HepG2 (cell line): ENCODE results near the gene CCDC88A. TPM values are rescaled to one million over a fixed set of nuclear protein-coding genes. Genes with fewer than 3 reads are reported as not detected.
A peak's percentile ranks its signal among the peaks of the same experiment; 100 is the strongest.

Source experiments
- BORCS8-MEF2B ChIP-seq: sonication (generic); formaldehyde crosslinking; IDR thresholded peaks from 2 replicates; pipeline ENCODE4 v1.8.0; 2022; ENCODE audit warnings: mild to moderate bottlenecking, missing genetic modification reagents
- CREM ChIP-seq, 2 experiments: sonication (generic) in 1 of 2; formaldehyde crosslinking in 1 of 2; IDR thresholded peaks; 2 replicates each; pipeline versions ENCODE4 v1.4.0 to v1.6.1; 2016 to 2020; ENCODE audit warnings: antibody characterized with exemption in 1 of 2, mild to moderate bottlenecking in 1 of 2, missing genetic modification reagents in 1 of 2
- FOXP1 ChIP-seq, 2 experiments: fragments of 450-650 bp in 1 of 2; IDR thresholded peaks; 2 replicates each; pipeline ENCODE4 v1.6.1; 2017 to 2018; ENCODE audit warnings: antibody characterized with exemption in 1 of 2
- HNRNPL ChIP-seq: fragments of 200-400 bp; formaldehyde crosslinking; IDR thresholded peaks from 2 replicates; pipeline ENCODE4 v1.6.1; 2017; ENCODE audit warnings: mild to moderate bottlenecking, low read depth, low read length
- MYPOP ChIP-seq: sonication (generic); formaldehyde crosslinking; IDR thresholded peaks from 2 replicates; pipeline ENCODE4 v1.8.1; 2023; ENCODE audit warnings: mild to moderate bottlenecking, moderate library complexity, missing genetic modification reagents
- REXO4 ChIP-seq: sonication (generic); formaldehyde crosslinking; IDR thresholded peaks from 2 replicates; pipeline ENCODE4 v1.8.0; 2022; ENCODE audit warnings: missing genetic modification reagents, mild to moderate bottlenecking, borderline replicate concordance
- SNRNP70 ChIP-seq: fragments of 200-400 bp; formaldehyde crosslinking; IDR thresholded peaks from 2 replicates; pipeline ENCODE4 v1.6.1; 2017; ENCODE audit warnings: mild to moderate bottlenecking, low read depth, low read length, moderate library complexity
- SOX6 ChIP-seq, 2 experiments: fragments of 450-650 bp in 1 of 2; sonication (generic) in 1 of 2; formaldehyde crosslinking in 1 of 2; IDR thresholded peaks; 2 replicates each; pipeline versions ENCODE4 v1.4.0 to v1.6.1; 2017 to 2020; ENCODE audit warnings: antibody characterized with exemption in 1 of 2, mild to moderate bottlenecking in 1 of 2, missing genetic modification reagents in 1 of 2
- SRSF4 ChIP-seq: fragments of 200-400 bp; formaldehyde crosslinking; IDR thresholded peaks from one replicate; pipeline ENCODE4 v1.6.1; 2018; ENCODE audit warnings: mild to moderate bottlenecking, low read depth, low read length, moderate library complexity; ENCODE audit not compliant: poor library complexity, severe bottlenecking
- TEAD2 ChIP-seq: sonication (generic); formaldehyde crosslinking; IDR thresholded peaks from 2 replicates; pipeline ENCODE4 v1.9.0; 2021; ENCODE audit warnings: missing genetic modification reagents
- YY1 ChIP-seq: IDR thresholded peaks from 2 replicates; pipeline ENCODE4 v1.6.1; 2011; ENCODE audit warnings: low read length, low read depth, moderate library complexity, mild to moderate bottlenecking; ENCODE audit not compliant: insufficient read depth, insufficient replicate concordance
- ZNF205 ChIP-seq: IDR thresholded peaks from 2 replicates; pipeline ENCODE4 v1.6.1; 2018; ENCODE audit warnings: missing biosample characterization, missing genetic modification reagents
- ZNF431 ChIP-seq: sonication (generic); formaldehyde crosslinking; IDR thresholded peaks from 2 replicates; pipeline ENCODE4 v1.9.0; 2022; ENCODE audit warnings: missing genetic modification reagents, low read depth, mild to moderate bottlenecking, borderline replicate concordance
- ZNF558 ChIP-seq: sonication (generic); formaldehyde crosslinking; IDR thresholded peaks from 2 replicates; pipeline ENCODE4 v1.9.0; 2022; ENCODE audit warnings: mild to moderate bottlenecking, missing genetic modification reagents, borderline replicate concordance
- ZNF768 ChIP-seq: sonication (generic); formaldehyde crosslinking; IDR thresholded peaks from 2 replicates; pipeline ENCODE4 v1.4.0; 2020; ENCODE audit warnings: missing genetic modification reagents
- ZNF891 ChIP-seq: sonication (generic); formaldehyde crosslinking; IDR thresholded peaks from 2 replicates; pipeline ENCODE4 v1.5.0; 2020; ENCODE audit warnings: mild to moderate bottlenecking, missing genetic modification reagents
- polyA plus RNA-seq, 8 experiments: library from polyadenylated mRNA; depleted of rRNA in 3 of 8; stranded (reverse) in 7 of 8; unstranded in 1 of 8; fragments of >200 nt; fragmentation: Illumina TruSeq in 4 of 8; extraction: Trizol in 4 of 8; gene quantifications; 2 replicates each; pipeline versions ENCODE4 v1.2.1 to v1.2.3, GENCODE V29; 2011 to 2016; ENCODE audit warnings: low read depth in 4 of 8, missing spikeins in 1 of 8, mixed read lengths in 1 of 8; ENCODE audit not compliant: insufficient read depth in 1 of 8
- total RNA-seq, 5 experiments: library from RNA; depleted of rRNA; stranded (reverse); fragments of >200 nt; fragmentation: Illumina TruSeq; extraction: Trizol; gene quantifications; 2 replicates each; pipeline ENCODE4 v1.2.3, GENCODE V29; 2016; ENCODE audit warnings: low read depth in 1 of 5
- TF ChIP-seq, protein P1 (sequence below): sonication (generic); formaldehyde crosslinking; IDR thresholded peaks from 2 replicates; pipeline ENCODE4 v1.4.0; 2020; ENCODE audit warnings: mild to moderate bottlenecking, missing genetic modification reagents
- TF ChIP-seq, protein P2 (sequence below): sonication (generic); formaldehyde crosslinking; conservative IDR thresholded peaks from 2 replicates; pipeline ENCODE4 v1.4.0; 2020; ENCODE audit warnings: mild to moderate bottlenecking, missing genetic modification reagents, moderate library complexity
- TF ChIP-seq, protein P3 (sequence below): sonication (generic); formaldehyde crosslinking; IDR thresholded peaks from 2 replicates; pipeline ENCODE4 v1.4.0; 2020; ENCODE audit warnings: missing genetic modification reagents

The CCDC88A gene
- total and polyA plus RNA-seq, 2 of the 13 experiments (the other 11 are each of a cell fraction or from before 2014, with no cell fraction given), result 43.2 to 84.1 TPM

- peak; percentile 95 for TF ChIP-seq HNRNPL
- TF ChIP-seq ZNF891 (CRISPR knock-in tag), result peak; percentile 88; the same call in 1 of the 2 replicates
- peak; percentile 39; the same call in 1 of the 2 replicates for TF ChIP-seq CREM (IDR thresholded peaks at IDR 0.05)
- TF ChIP-seq CREM (CRISPR knock-in tag; IDR thresholded peaks at IDR 0.05), result peak; percentile 21; the same call in 1 of the 2 replicates
- TF ChIP-seq ZNF205 (CRISPR knock-in tag), result peak; percentile 92
- TF ChIP-seq, protein P1, sequence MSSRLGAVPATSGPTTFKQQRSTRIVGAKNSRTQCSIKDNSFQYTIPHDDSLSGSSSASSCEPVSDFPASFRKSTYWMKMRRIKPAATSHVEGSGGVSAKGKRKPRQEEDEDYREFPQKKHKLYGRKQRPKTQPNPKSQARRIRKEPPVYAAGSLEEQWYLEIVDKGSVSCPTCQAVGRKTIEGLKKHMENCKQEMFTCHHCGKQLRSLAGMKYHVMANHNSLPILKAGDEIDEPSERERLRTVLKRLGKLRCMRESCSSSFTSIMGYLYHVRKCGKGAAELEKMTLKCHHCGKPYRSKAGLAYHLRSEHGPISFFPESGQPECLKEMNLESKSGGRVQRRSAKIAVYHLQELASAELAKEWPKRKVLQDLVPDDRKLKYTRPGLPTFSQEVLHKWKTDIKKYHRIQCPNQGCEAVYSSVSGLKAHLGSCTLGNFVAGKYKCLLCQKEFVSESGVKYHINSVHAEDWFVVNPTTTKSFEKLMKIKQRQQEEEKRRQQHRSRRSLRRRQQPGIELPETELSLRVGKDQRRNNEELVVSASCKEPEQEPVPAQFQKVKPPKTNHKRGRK (CRISPR knock-in tag), result peak; percentile 76
- TF ChIP-seq ZNF768 (CRISPR knock-in tag), result peak; percentile 90
- TF ChIP-seq YY1, result peak; percentile 91
- TF ChIP-seq BORCS8-MEF2B (CRISPR knock-in tag), result peak; percentile 97
- TF ChIP-seq TEAD2 (CRISPR knock-in tag), result no peak
- peak; percentile 82; the same call in 1 of the 2 replicates for TF ChIP-seq REXO4
- peak; percentile 99 for TF ChIP-seq ZNF431 (CRISPR knock-in tag)
- TF ChIP-seq, protein P2, sequence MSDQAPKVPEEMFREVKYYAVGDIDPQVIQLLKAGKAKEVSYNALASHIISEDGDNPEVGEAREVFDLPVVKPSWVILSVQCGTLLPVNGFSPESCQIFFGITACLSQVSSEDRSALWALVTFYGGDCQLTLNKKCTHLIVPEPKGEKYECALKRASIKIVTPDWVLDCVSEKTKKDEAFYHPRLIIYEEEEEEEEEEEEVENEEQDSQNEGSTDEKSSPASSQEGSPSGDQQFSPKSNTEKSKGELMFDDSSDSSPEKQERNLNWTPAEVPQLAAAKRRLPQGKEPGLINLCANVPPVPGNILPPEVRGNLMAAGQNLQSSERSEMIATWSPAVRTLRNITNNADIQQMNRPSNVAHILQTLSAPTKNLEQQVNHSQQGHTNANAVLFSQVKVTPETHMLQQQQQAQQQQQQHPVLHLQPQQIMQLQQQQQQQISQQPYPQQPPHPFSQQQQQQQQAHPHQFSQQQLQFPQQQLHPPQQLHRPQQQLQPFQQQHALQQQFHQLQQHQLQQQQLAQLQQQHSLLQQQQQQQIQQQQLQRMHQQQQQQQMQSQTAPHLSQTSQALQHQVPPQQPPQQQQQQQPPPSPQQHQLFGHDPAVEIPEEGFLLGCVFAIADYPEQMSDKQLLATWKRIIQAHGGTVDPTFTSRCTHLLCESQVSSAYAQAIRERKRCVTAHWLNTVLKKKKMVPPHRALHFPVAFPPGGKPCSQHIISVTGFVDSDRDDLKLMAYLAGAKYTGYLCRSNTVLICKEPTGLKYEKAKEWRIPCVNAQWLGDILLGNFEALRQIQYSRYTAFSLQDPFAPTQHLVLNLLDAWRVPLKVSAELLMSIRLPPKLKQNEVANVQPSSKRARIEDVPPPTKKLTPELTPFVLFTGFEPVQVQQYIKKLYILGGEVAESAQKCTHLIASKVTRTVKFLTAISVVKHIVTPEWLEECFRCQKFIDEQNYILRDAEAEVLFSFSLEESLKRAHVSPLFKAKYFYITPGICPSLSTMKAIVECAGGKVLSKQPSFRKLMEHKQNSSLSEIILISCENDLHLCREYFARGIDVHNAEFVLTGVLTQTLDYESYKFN, result peak; percentile 75
- TF ChIP-seq MYPOP (CRISPR knock-in tag), result peak; percentile 96
- TF ChIP-seq SOX6 (IDR thresholded peaks at IDR 0.05), result no peak
- peak; percentile 82 for TF ChIP-seq SOX6 (CRISPR knock-in tag; IDR thresholded peaks at IDR 0.05)
- TF ChIP-seq, protein P3, sequence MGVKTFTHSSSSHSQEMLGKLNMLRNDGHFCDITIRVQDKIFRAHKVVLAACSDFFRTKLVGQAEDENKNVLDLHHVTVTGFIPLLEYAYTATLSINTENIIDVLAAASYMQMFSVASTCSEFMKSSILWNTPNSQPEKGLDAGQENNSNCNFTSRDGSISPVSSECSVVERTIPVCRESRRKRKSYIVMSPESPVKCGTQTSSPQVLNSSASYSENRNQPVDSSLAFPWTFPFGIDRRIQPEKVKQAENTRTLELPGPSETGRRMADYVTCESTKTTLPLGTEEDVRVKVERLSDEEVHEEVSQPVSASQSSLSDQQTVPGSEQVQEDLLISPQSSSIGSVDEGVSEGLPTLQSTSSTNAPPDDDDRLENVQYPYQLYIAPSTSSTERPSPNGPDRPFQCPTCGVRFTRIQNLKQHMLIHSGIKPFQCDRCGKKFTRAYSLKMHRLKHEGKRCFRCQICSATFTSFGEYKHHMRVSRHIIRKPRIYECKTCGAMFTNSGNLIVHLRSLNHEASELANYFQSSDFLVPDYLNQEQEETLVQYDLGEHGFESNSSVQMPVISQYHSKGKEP (CRISPR knock-in tag), result peak; percentile 98
- no peak for TF ChIP-seq SNRNP70
- no peak for TF ChIP-seq FOXP1 (IDR thresholded peaks at IDR 0.05)
- TF ChIP-seq FOXP1 (CRISPR knock-in tag; IDR thresholded peaks at IDR 0.05), result peak; percentile 77
- no peak for TF ChIP-seq SRSF4
- TF ChIP-seq ZNF558 (CRISPR knock-in tag), result peak; percentile 99
These were observed at the start of gene CCDC88A (continued) for GRCh38 chr2:55419679-55420438.
